ENCODE data around the gene CREB5. TPM values are rescaled to one million over a fixed set of nuclear protein-coding genes. Genes with fewer than 3 reads are reported as not detected.

Gene CREB5
- total RNA-seq, 2 donors from 2014 or later, result 0.81 to 1.8 TPM

GRCh38 chr7:28570113-28570969 lies 158.0 kb downstream of the CREB5 start:
- H3K27ac Mint-ChIP-seq, result no peak overlapping the region
- no peaks in the 10 kb centered on the region for H3K4me1 Mint-ChIP-seq
- H3K4me3 Mint-ChIP-seq, result no peak overlapping the region
- no peaks in the 10 kb centered on the region for H3K27me3 Mint-ChIP-seq
- no peaks in the 10 kb centered on the region for H3K36me3 Mint-ChIP-seq (ENCODE audit: low read depth)
- ATAC-seq, result no peak
- H3K9me3 ChIP-seq (ENCODE audit: control insufficient read depth, low read length, poor library complexity, severe bottlenecking), result no peaks in the 10 kb centered on the region
- no peak for DNase-seq

GRCh38 chr7:28570970-28571288 lies 158.6 kb downstream of the CREB5 start:
- H3K27me3 Mint-ChIP-seq, result peaks cover 4% of the 10 kb centered on the region
- no peaks in the 10 kb centered on the region for H3K36me3 Mint-ChIP-seq (ENCODE audit: low read depth)
- no peaks in the 10 kb centered on the region for H3K4me1 Mint-ChIP-seq
- no peak overlapping the region for H3K4me3 Mint-ChIP-seq
- no peak overlapping the region for H3K27ac Mint-ChIP-seq
- DNase-seq (no peak), ATAC-seq (no peak)
- no peaks in the 10 kb centered on the region for H3K9me3 ChIP-seq (ENCODE audit: control insufficient read depth, low read length, poor library complexity, severe bottlenecking)

GRCh38 chr7:28571405-28571804 lies 159.1 kb downstream of the CREB5 start:
- DNase-seq, result no peak
- Mint-ChIP-seq H3K4me1 (no peaks in the 10 kb centered on the region), H3K36me3 (ENCODE audit: low read depth) (no peaks in the 10 kb centered on the region), H3K27ac (no peak overlapping the region), H3K27me3 (peaks cover 6% of the 10 kb centered on the region), H3K4me3 (no peak overlapping the region)
- H3K9me3 ChIP-seq (ENCODE audit: control insufficient read depth, low read length, poor library complexity, severe bottlenecking), result no peaks in the 10 kb centered on the region
- ATAC-seq, result no peak

- no peak overlapping the region for H3K27ac Mint-ChIP-seq
- ATAC-seq (no peak), DNase-seq (no peak)
- no peaks in the 10 kb centered on the region for H3K36me3 Mint-ChIP-seq (ENCODE audit: low read depth)
- no peak overlapping the region for H3K4me3 Mint-ChIP-seq
- H3K9me3 ChIP-seq (ENCODE audit: control insufficient read depth, low read length, poor library complexity, severe bottlenecking), result no peaks in the 10 kb centered on the region
- H3K27me3 Mint-ChIP-seq, result peaks cover 6% of the 10 kb centered on the region
- H3K4me1 Mint-ChIP-seq, result no peaks in the 10 kb centered on the region
Measured at GRCh38 chr7:28572321-28573058, 160.2 kb downstream of the CREB5 start.

GRCh38 chr7:28573059-28573553 lies 160.8 kb downstream of the CREB5 start:
- Mint-ChIP-seq H3K27me3 (peaks cover 6% of the 10 kb centered on the region), H3K4me3 (no peak overlapping the region), H3K4me1 (no peaks in the 10 kb centered on the region), H3K27ac (no peak overlapping the region), H3K36me3 (ENCODE audit: low read depth) (no peaks in the 10 kb centered on the region)
- ATAC-seq, result no peak
- no peaks in the 10 kb centered on the region for H3K9me3 ChIP-seq (ENCODE audit: control insufficient read depth, low read length, poor library complexity, severe bottlenecking)
- DNase-seq, result no peak

GRCh38 chr7:28573651-28574301 lies 161.5 kb downstream of the CREB5 start:
- ATAC-seq (no peak), DNase-seq (no peak)
- H3K9me3 ChIP-seq (ENCODE audit: control insufficient read depth, low read length, poor library complexity, severe bottlenecking), result no peaks in the 10 kb centered on the region
- no peak overlapping the region for H3K4me3 Mint-ChIP-seq
- H3K36me3 Mint-ChIP-seq (ENCODE audit: low read depth), result no peaks in the 10 kb centered on the region
- peaks cover 6% of the 10 kb centered on the region for H3K27me3 Mint-ChIP-seq
- no peaks in the 10 kb centered on the region for H3K4me1 Mint-ChIP-seq
- H3K27ac Mint-ChIP-seq, result no peak overlapping the region

- ATAC-seq (no peak), DNase-seq (no peak)
- Mint-ChIP-seq H3K36me3 (ENCODE audit: low read depth) (no peaks in the 10 kb centered on the region), H3K4me3 (no peak overlapping the region), H3K27ac (no peak overlapping the region), H3K27me3 (peaks cover 6% of the 10 kb centered on the region), H3K4me1 (no peaks in the 10 kb centered on the region)
- no peaks in the 10 kb centered on the region for H3K9me3 ChIP-seq (ENCODE audit: control insufficient read depth, low read length, poor library complexity, severe bottlenecking)
Measured at GRCh38 chr7:28575241-28575643, 162.9 kb downstream of the CREB5 start.

GRCh38 chr7:28576656-28577055 lies 164.3 kb downstream of the CREB5 start:
- ATAC-seq (no peak), DNase-seq (no peak)
- no peaks in the 10 kb centered on the region for H3K4me1 Mint-ChIP-seq
- H3K36me3 Mint-ChIP-seq (ENCODE audit: low read depth), result no peaks in the 10 kb centered on the region
- H3K9me3 ChIP-seq (ENCODE audit: control insufficient read depth, low read length, poor library complexity, severe bottlenecking), result no peaks in the 10 kb centered on the region
- H3K27me3 Mint-ChIP-seq, result peaks cover 6% of the 10 kb centered on the region
- no peak overlapping the region for H3K27ac Mint-ChIP-seq
- H3K4me3 Mint-ChIP-seq, result no peak overlapping the region

GRCh38 chr7:28579571-28579970 lies 167.3 kb downstream of the CREB5 start:
- no peaks in the 10 kb centered on the region for H3K4me1 Mint-ChIP-seq
- no peaks in the 10 kb centered on the region for H3K9me3 ChIP-seq (ENCODE audit: control insufficient read depth, low read length, poor library complexity, severe bottlenecking)
- DNase-seq (no peak), ATAC-seq (no peak)
- no peaks in the 10 kb centered on the region for H3K36me3 Mint-ChIP-seq (ENCODE audit: low read depth)
- no peak overlapping the region for H3K27ac Mint-ChIP-seq
- peaks cover 13% of the 10 kb centered on the region for H3K27me3 Mint-ChIP-seq
- no peak overlapping the region for H3K4me3 Mint-ChIP-seq

- H3K4me3 Mint-ChIP-seq, result no peak overlapping the region
- no peak overlapping the region for H3K27ac Mint-ChIP-seq
- H3K36me3 Mint-ChIP-seq (ENCODE audit: low read depth), result no peaks in the 10 kb centered on the region
- no peak for DNase-seq
- no peaks in the 10 kb centered on the region for H3K9me3 ChIP-seq (ENCODE audit: control insufficient read depth, low read length, poor library complexity, severe bottlenecking)
- no peak for ATAC-seq
- peaks cover 11% of the 10 kb centered on the region for H3K27me3 Mint-ChIP-seq
- no peaks in the 10 kb centered on the region for H3K4me1 Mint-ChIP-seq
Measured at GRCh38 chr7:28580665-28581064, 168.3 kb downstream of the CREB5 start.

GRCh38 chr7:28581351-28581750 lies 169.0 kb downstream of the CREB5 start:
- ATAC-seq (no peak), DNase-seq (no peak)
- H3K27me3 Mint-ChIP-seq, result peaks cover 8% of the 10 kb centered on the region
- H3K4me1 Mint-ChIP-seq, result no peaks in the 10 kb centered on the region
- H3K36me3 Mint-ChIP-seq (ENCODE audit: low read depth), result no peaks in the 10 kb centered on the region
- H3K4me3 Mint-ChIP-seq, result no peak overlapping the region
- no peak overlapping the region for H3K27ac Mint-ChIP-seq
- H3K9me3 ChIP-seq (ENCODE audit: control insufficient read depth, low read length, poor library complexity, severe bottlenecking), result no peaks in the 10 kb centered on the region

- no peak overlapping the region for H3K27ac Mint-ChIP-seq
- ATAC-seq (no peak), DNase-seq (no peak)
- H3K27me3 Mint-ChIP-seq, result peaks cover 8% of the 10 kb centered on the region
- H3K4me3 Mint-ChIP-seq, result no peak overlapping the region
- no peaks in the 10 kb centered on the region for H3K9me3 ChIP-seq (ENCODE audit: control insufficient read depth, low read length, poor library complexity, severe bottlenecking)
- no peaks in the 10 kb centered on the region for H3K36me3 Mint-ChIP-seq (ENCODE audit: low read depth)
- H3K4me1 Mint-ChIP-seq, result no peaks in the 10 kb centered on the region
Measured at GRCh38 chr7:28582226-28582625, 169.9 kb downstream of the CREB5 start.

- no peaks in the 10 kb centered on the region for H3K36me3 Mint-ChIP-seq (ENCODE audit: low read depth)
Measured at GRCh38 chr7:28584235-28584634, 171.9 kb downstream of the CREB5 start.

More at GRCh38 chr7:28584235-28584634, 171.9 kb downstream of the CREB5 start:
- no peak for ATAC-seq
- no peaks in the 10 kb centered on the region for H3K9me3 ChIP-seq (ENCODE audit: control insufficient read depth, low read length, poor library complexity, severe bottlenecking)
- Mint-ChIP-seq H3K4me1 (no peaks in the 10 kb centered on the region), H3K27me3 (peaks cover 8% of the 10 kb centered on the region), H3K4me3 (no peak overlapping the region), H3K27ac (peak overlapping the region; percentile 1)
- DNase-seq, result no peak
